ENCODE measurements around the gene ZNF277.

GRCh38 chr7:112383671-112384417, 177.3 kb downstream of the ZNF277 start:
- TF ChIP-seq CTCF (IDR thresholded peaks at IDR 0.05) (peak in 1 of 6 experiments; percentile 4), POLR2A (IDR thresholded peaks at IDR 0.05) (no peak)
